ENCODE results near the gene NFIB. TPM values are rescaled to one million over a fixed set of nuclear protein-coding genes. Genes with fewer than 3 reads are reported as not detected.

The NFIB gene
- total RNA-seq, 2 donors from 2014 or later, result 74.4 to 80.1 TPM

DNA sequence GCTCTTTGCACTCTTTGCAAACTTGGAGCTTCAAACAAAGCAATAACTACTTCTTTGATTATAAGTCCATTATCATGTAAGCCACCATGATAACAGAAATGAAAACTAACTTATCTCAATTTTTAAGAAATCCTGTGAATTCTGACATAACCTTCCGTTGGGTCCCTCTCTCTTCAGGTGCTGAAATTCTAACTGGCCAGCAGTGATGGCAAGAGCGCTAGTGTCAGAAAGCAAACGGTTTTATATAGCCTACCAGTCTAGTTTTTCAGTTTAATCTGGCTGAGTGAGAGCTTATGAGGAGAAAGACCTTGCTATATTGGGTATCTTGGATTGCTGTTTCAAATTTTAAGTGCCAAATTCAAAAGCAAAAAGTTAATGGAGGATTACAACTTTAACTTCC is 13.4 kb downstream of the NFIB start:
- peak overlapping the region in 1 of 2 donors; percentile 10 for H3K4me3 ChIP-seq
- TF ChIP-seq, protein P1, sequence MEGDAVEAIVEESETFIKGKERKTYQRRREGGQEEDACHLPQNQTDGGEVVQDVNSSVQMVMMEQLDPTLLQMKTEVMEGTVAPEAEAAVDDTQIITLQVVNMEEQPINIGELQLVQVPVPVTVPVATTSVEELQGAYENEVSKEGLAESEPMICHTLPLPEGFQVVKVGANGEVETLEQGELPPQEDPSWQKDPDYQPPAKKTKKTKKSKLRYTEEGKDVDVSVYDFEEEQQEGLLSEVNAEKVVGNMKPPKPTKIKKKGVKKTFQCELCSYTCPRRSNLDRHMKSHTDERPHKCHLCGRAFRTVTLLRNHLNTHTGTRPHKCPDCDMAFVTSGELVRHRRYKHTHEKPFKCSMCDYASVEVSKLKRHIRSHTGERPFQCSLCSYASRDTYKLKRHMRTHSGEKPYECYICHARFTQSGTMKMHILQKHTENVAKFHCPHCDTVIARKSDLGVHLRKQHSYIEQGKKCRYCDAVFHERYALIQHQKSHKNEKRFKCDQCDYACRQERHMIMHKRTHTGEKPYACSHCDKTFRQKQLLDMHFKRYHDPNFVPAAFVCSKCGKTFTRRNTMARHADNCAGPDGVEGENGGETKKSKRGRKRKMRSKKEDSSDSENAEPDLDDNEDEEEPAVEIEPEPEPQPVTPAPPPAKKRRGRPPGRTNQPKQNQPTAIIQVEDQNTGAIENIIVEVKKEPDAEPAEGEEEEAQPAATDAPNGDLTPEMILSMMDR (IDR thresholded peaks at IDR 0.05), result no peak
- H3K4me1 ChIP-seq, result peaks cover 0 to 95% of the 10 kb centered on the region in 2 donors
- H3K27ac ChIP-seq, result peak overlapping the region; percentile 17 to 65
- H3K9me3 ChIP-seq, result no peaks in the 10 kb centered on the region
- H3K36me3 ChIP-seq, result no peaks in the 10 kb centered on the region
- H3K27me3 ChIP-seq, result no peaks in the 10 kb centered on the region
- no peak for DNase-seq (ENCODE audit: low spot score)

DNA sequence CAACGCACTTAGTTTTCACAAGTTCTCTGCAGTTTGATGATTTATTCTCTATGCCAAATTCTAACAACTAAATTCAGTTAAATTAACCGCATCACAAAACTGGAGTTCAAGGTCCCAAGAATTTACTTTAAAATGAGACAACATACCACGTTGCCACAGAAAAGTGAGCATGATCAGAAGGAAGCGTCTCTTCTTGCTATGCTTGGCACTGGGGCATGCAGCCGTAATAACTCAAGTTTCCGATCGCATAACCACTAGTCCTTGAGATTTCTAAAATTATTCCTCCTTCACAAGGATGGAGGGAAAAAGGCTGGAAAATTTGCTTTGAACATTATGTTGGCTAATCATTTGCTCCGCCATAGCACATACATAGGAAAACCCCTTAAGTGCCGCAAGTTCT is 13.9 kb downstream of the NFIB start:
- peak overlapping the region in 1 of 2 donors; percentile 10 for H3K4me3 ChIP-seq
- no peaks in the 10 kb centered on the region for H3K36me3 ChIP-seq
- TF ChIP-seq, protein P1 (IDR thresholded peaks at IDR 0.05), result no peak
- peak overlapping the region in 1 of 2 donors; percentile 65 for H3K27ac ChIP-seq
- no peaks in the 10 kb centered on the region for H3K9me3 ChIP-seq
- H3K27me3 ChIP-seq, result no peaks in the 10 kb centered on the region
- peaks cover 0 to 90% of the 10 kb centered on the region in 2 donors for H3K4me1 ChIP-seq
- no peak for DNase-seq (ENCODE audit: low spot score)

DNA sequence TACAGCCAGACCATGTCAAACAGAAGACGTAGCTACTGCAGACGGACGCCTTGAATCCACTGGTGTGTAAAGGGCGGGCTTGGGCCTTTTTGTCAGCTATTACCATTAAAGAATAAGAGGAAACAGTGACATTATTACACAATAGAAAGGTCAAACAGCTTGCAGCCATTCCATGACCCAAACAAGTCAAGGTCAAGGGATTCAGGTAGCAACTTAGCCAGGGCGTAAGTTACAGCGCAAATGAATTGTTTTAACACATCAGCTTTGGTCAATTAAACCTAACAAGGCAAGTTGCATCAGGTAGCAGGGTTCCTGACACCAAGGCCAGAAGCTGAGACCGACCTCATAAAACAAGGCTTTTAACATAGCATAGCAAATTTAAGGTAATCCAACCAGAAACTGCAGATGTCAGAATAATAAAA is 15.3 kb downstream of the NFIB start:
- H3K4me3 ChIP-seq, result no peak overlapping the region
- TF ChIP-seq, protein P1 (IDR thresholded peaks at IDR 0.05), result no peak
- H3K9me3 ChIP-seq, result no peaks in the 10 kb centered on the region

DNA sequence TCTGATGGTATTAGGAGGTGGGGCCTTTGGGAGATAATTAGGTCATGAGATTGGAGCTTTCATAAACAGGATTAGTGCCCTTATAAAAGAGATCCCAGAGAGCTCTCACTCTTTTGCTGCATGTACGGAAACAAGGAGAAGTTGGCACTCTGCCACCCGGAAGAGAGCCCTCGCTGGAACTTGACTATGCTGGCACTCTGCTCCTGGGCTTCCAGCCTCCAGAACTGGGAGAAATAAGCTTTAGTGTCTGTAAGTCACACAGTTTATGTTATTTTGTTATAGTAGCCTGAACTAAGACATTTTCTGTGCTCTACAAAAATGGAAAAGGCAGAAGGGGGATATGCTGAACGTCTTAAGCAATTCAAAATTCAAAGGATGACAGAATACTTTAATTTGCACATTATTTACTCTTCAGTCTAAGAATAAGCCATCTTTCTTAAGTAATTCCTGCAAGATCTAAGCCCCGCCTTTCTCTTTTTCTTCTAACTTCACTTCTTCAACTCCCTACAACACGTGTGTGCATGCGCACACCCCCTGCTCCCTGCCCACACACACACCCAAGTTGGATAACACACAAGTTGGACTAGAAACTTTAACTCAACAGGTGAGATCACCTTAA is 17.3 kb downstream of the NFIB start:
- Histone ChIP-seq H3K4me3 (no peak overlapping the region), H3K27me3 (no peaks in the 10 kb centered on the region), H3K27ac (peak overlapping the region; percentile 9 to 17), H3K36me3 (no peaks in the 10 kb centered on the region), H3K4me1 (peaks cover 0 to 64% of the 10 kb centered on the region in 2 donors), H3K9me3 (no peaks in the 10 kb centered on the region)
- peak; percentile 77 for DNase-seq (ENCODE audit: low spot score)
- TF ChIP-seq, protein P1 (IDR thresholded peaks at IDR 0.05), result no peak

More for the DNA sequence above, 15.3 kb downstream of the NFIB start:
- Histone ChIP-seq H3K4me1 (peaks cover 0 to 75% of the 10 kb centered on the region in 2 donors), H3K27me3 (no peaks in the 10 kb centered on the region), H3K36me3 (no peaks in the 10 kb centered on the region), H3K27ac (peak overlapping the region in 1 of 2 donors; percentile 65)
- DNase-seq (ENCODE audit: low spot score), result no peak

DNA sequence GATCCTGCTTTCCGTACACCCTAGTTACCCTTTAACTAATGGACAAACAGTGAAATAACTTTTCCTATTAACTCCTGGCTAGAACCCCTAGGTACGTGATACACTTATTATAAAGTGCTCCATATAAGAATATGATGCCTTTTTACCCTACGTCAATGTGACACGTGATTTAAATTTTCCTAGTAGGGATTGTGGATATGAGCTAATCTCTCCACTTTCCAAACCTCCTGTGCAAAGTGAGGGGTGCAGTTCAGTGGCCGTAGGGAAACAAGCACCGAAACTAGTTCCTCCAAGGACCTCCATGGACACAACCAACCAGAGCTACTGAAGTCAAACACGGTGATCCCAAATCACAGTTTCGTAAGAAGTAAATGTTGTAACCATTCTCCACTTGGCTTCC is 19.3 kb downstream of the NFIB start:
- Histone ChIP-seq H3K36me3 (no peaks in the 10 kb centered on the region), H3K4me1 (peaks cover 0 to 50% of the 10 kb centered on the region in 2 donors), H3K9me3 (no peaks in the 10 kb centered on the region), H3K27me3 (no peaks in the 10 kb centered on the region), H3K4me3 (no peak overlapping the region), H3K27ac (no peak overlapping the region)
- TF ChIP-seq, protein P1 (IDR thresholded peaks at IDR 0.05), result no peak
- no peak for DNase-seq (ENCODE audit: low spot score)

DNA sequence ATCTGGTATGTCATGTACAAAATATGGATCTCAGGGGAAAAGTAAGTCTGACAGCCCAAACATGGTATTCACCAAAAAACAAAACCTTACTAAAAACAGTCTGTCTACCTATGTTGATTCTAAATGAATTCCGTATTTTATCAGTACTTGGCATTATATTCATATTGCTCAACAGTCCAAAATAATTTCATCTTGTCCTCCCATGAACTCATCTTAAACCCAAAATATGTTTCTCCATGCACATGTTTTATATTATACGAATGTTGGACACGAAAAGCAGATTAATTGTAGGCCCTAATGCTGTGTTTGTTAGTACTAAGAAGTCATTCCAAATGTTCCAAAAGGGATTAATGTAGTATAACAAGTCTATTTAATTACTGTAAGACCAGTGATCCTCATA is 20.1 kb downstream of the NFIB start:
- no peaks in the 10 kb centered on the region for H3K9me3 ChIP-seq
- H3K27ac ChIP-seq, result peak overlapping the region in 1 of 2 donors; percentile 13
- H3K4me1 ChIP-seq, result peaks cover 0 to 44% of the 10 kb centered on the region in 2 donors
- H3K36me3 ChIP-seq, result no peaks in the 10 kb centered on the region
- H3K4me3 ChIP-seq, result no peak overlapping the region
- TF ChIP-seq, protein P1 (IDR thresholded peaks at IDR 0.05), result no peak
- no peak for DNase-seq (ENCODE audit: low spot score)
- H3K27me3 ChIP-seq, result no peaks in the 10 kb centered on the region
